HG03060 (cell line): ENCODE results near the gene ZNF710.

Experiments used
- ATAC-seq: cut with Tn5 transposase; IDR thresholded peaks from one replicate; pipeline ENCODE4 v1.9.1; 2021; ENCODE audit warnings: low read depth, moderate number of reproducible peaks; ENCODE audit not compliant: unreplicated experiment

The ZNF710 gene

GRCh38 chr15:90126596-90127435 is 125.7 kb downstream of the ZNF710 start:
- ATAC-seq = no peak

GRCh38 chr15:90130291-90130690 is 129.2 kb downstream of the ZNF710 start:
- ATAC-seq = no peak
